WI38 (cell line): Measurements from ENCODE around the gene LRIT2.

Experiments
- H3K4me3 ChIP-seq: 2 replicates; pipeline ENCODE4 v1.5.1; 2011; ENCODE audit warnings: low read depth, mild to moderate bottlenecking, control low read depth, low read length
- TF ChIP-seq, protein P1 (sequence below): IDR thresholded peaks from 2 replicates; pipeline ENCODE4 v1.5.1; 2012; ENCODE audit warnings: low read depth, mild to moderate bottlenecking, control low read depth, low read length

Gene LRIT2

DNA sequence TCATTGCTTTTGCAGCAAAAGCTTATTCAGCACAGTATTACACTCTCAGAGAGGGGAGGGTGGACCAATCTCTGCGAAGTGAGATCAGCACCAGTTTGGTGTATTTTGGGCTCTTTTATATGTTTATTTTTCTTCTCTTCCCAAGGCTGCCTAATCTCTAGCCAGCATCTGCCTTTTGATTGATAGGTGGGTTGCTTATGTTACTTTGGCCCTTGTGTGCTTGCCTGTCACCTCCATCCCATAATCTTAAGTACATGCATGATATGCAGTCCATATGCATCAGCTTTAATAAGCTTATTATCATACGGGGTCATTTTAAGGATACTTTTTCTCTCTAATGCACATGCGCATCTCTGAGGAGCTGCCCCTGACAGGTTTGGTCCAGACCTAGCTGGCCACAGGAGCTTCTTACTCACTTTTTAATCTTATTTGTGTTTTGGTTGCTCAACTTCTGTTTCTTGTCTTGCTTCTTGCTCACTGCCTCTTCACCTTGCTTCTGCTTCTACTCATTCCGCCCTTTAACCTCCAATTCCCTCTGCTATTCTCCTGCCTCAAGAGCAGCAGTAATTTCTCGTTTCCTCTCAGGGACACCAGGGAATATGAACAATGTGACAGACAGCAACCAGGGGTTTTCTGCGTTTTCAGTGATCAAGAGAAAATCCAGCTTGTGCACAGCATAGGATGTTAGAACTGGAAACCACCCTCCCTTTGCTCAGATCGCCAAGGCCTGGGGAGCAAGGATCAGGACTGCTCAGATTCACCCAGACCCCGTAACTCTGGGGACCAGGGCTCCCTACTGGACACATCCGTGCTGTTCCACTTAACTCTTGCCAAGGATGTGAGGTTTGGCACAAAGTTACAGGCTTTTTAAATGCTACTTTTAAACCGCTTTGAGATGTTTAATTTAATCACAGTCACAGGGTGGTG, 29.5 kb upstream of the LRIT2 start:
- no peak overlapping the region for H3K4me3 ChIP-seq
- TF ChIP-seq, protein P1, sequence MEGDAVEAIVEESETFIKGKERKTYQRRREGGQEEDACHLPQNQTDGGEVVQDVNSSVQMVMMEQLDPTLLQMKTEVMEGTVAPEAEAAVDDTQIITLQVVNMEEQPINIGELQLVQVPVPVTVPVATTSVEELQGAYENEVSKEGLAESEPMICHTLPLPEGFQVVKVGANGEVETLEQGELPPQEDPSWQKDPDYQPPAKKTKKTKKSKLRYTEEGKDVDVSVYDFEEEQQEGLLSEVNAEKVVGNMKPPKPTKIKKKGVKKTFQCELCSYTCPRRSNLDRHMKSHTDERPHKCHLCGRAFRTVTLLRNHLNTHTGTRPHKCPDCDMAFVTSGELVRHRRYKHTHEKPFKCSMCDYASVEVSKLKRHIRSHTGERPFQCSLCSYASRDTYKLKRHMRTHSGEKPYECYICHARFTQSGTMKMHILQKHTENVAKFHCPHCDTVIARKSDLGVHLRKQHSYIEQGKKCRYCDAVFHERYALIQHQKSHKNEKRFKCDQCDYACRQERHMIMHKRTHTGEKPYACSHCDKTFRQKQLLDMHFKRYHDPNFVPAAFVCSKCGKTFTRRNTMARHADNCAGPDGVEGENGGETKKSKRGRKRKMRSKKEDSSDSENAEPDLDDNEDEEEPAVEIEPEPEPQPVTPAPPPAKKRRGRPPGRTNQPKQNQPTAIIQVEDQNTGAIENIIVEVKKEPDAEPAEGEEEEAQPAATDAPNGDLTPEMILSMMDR, result no peak

DNA sequence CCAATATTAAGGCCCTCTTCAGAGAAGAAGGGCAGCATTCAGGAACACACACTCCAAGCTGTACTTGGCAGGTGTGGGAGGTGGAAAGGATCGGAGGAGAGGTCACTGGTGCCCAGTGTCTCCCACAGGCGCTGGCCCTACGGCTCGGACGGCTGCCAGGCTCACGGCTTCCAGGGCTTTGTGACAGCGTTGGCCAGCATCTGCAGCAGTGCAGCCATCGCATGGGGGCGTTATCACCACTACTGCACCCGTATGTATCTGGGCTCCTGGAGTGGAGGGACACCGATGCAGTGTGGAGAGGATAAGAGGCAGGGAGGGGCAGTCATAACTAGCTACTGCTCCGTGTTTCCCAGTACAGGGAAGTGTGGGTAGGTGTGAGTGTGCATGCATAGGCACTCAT, 23.4 kb upstream of the LRIT2 start:
- TF ChIP-seq, protein P1, result no peak

DNA sequence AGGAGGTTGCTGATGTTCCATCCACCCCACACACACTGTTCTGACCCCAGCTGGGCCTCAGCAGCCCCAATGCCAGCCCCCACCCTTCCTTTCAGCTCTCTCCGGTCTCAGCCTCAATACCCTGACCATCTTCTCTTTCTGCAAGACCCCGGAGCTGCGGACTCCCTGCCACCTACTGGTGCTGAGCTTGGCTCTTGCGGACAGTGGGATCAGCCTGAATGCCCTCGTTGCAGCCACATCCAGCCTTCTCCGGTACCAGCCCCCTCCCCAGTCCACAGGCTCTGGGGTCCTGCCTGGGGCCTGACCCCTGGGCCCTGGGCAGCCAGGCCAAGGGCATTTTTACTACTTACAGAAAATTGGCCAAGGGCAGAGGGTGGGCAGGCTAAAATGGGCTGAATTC, 22.2 kb upstream of the LRIT2 start:
- no peak overlapping the region for H3K4me3 ChIP-seq
- TF ChIP-seq, protein P1, result no peak

More for the DNA sequence above, 23.4 kb upstream of the LRIT2 start:
- no peak overlapping the region for H3K4me3 ChIP-seq

DNA sequence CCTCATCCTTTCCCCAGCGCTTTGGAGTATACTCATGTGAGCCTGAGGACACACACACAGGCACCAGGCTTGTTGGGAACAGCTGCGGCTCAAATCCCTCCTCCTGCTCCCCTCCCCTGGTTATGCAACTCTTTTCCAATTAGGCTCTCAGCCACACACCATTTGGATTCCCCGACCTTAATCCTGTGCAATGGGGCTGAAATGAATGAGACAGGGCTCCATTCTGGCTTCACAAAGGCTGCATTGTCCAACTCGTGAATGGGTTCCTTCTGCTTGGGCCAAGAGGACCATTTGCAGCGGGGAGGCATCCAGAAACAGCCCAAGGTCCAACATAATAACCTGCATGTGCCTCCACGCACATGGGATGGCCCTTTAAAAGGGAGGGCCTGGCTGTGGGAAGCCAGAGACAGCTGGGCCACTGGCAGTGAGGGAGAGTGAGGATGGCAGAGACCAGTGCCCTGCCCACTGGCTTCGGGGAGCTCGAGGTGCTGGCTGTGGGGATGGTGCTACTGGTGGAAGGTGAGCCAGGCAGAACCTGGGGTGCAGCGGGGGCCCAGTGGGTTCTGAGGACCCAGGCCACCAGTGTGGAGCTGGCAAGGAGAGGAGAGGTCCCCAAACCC, 19.4 kb upstream of the LRIT2 start, which contains the start of gene RGR:
Gene RGR (plus strand): TSS at position 403 of the 620 bp plus-strand sequence. CDS start 38 bp downstream, at position 441.
- TF ChIP-seq, protein P1, result no peak
- no peak within 1 kb of the TSS for H3K4me3 ChIP-seq

DNA sequence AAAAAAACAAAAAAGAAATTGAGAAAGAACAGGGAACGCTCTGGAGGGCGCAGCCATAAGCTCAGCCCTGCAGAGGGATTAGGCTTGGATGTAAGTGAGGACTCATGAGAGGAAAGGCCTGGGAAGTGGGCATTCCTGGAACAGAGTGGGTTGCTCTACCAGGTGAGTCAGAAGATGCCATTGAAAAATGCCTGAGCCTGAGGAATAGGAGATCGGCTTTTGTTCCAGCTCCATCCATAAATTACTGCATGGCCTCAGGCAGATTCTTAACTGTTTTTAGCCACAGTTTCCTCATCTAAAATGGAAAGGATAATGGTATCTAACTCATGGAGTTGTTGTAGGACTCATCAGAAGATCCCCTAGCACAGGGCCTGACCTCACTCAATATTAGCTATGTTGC, 18.4 kb upstream of the LRIT2 start:
- TF ChIP-seq, protein P1, result no peak
- H3K4me3 ChIP-seq, result no peak overlapping the region

DNA sequence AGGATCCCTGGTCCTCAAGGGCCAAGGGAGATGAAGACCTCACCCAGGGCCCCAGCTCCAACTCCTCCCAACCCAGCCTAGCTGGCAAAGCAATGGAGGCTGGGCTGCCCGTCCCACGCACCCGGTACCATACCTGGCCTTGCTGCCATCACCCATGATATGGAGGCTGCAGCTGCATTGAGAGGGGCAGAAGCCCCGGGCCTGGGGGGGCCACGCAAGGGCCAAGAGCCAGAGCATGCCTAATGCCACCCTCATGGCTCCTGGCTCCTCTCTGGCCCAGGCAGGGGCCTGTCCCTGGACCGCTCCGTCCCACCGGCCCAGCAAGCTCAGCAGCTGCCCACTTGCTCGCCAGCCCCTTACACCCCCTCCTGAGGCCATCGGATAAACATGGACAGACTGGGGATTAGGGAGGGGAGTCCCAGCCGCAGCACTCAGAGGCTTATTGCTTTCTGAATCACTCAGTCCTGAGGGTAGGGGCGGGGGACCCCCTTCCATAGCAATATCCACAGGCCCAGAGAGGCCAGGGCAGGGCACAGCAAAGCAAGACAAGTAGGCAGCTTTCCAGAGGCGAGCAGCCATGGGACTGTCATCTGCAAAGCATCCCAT, 15.9 kb upstream of the LRIT2 start, which contains the start of gene LRIT1:
Gene LRIT1 (minus strand): TSS at position 362 of the 606 bp plus-strand sequence. CDS start 107 bp downstream, at position 255.
- TF ChIP-seq, protein P1, result no peak
- no peak within 1 kb of the TSS for H3K4me3 ChIP-seq
